Stimulated activated CD8-positive, alpha-beta memory T cell treated with anti-CD3 and anti-CD28 coated beads, Interleukin-12 subunit alpha, Interleukin-12 subunit beta, amount 100 ng/mL, for 4 hours (primary cell): ENCODE data around the gene MYBBP1A.

Experiments used
- DNase-seq: peaks from one replicate; pipeline ENCODE4 v3.0.0-alpha.2; 2020; ENCODE audit warnings: low read depth

The MYBBP1A gene

GRCh38 chr17:4549781-4550533 lies 5.2 kb downstream of the MYBBP1A start:
- DNase-seq: no peak

DNA sequence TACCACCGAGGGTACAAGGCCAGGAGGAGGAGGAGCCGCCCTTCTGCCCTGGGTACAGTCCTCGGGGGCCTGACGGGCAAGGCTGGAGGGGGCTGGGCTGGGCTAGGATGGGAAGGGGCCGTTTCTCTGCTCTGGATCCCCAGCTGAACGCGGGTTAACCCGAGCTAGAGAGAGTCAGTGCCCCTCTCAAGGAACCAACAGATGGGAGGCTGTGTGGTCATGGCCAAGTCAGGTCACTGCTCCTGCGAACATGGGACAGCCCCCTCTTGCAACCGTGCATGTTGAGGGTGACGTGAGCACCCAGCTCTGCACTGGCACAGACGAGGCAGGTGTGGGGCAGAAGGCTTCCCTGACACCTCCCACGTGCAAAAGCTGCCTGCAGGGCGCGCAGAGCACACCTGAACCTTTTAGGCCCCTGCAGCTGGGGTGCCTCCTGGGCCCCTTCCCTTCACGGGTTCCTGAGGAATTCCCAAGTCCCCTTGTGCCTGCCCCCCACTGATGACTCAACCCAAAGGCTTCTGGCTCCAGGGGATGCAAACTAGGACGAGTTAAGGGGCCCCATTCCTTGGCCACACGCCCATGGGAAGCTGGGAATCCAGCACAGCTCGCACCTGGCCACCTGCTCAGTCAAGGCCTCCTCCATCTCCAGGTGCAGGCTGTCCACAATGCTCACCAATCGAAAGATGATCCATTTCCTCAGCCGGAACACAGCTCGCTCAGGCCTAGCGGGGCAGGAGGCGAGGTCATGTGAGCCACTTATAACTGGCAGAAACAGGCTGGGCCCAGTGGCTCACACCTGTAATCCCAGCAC lies 6.3 kb downstream of the MYBBP1A start:
- DNase-seq: no peak

DNA sequence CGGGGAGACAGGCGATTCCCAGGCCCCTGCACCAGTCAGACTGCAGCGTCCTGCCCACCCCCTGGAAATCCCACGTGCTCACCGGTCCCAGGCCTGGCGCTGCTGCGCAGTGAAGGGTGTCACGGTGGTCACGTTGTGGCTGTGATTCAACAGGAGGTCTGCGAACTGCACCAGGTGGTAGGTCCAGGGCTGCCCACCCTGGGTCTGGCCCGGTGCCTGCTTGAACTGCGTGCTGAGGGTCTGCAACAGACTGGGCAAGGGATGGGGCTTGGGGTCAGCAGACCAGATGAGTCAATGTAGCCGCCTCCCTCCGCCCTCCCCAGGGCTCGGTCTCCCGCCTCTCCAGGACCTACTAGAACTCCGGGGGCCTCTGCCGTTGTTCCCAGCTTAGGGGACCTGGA lies 7.1 kb downstream of the MYBBP1A start:
- no peak for DNase-seq

DNA sequence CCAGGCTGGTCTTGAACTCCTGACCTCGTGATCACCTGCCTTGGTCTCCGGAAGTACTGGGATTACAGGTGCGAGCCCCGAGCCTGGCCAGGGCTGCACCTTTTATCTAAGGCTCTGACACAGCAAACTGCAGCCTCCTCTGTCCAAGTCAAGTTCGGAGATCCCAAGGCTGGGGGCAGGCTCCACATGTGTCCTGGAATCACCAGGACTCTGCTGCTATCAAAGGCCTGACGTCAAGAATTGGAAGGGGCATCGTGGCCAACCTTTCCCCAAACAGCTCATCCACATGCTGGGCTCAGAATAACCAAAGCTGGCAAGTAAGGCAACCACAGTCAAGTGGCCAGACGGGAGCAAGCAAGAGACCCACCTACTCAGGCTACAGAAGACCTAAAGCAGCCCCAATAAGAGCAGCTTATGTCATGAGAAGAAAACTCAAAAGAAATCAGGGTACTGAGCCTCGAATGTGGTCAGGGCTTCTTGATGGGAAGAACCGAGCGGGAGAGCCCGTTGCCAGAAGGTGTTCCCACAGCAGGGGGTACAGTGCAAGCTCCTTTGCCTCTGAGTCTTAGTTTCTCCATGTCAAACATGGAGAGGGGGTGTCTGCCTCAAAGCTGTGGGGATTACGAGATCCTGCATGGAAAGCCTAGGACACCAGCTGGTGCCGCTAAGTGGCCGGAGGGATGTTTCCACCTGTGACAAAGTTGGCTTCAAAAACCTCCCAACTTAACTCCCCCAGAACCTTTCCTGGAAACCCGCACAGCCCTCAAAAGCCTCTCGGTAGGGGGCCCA lies 7.9 kb downstream of the MYBBP1A start:
- DNase-seq: no peak

DNA sequence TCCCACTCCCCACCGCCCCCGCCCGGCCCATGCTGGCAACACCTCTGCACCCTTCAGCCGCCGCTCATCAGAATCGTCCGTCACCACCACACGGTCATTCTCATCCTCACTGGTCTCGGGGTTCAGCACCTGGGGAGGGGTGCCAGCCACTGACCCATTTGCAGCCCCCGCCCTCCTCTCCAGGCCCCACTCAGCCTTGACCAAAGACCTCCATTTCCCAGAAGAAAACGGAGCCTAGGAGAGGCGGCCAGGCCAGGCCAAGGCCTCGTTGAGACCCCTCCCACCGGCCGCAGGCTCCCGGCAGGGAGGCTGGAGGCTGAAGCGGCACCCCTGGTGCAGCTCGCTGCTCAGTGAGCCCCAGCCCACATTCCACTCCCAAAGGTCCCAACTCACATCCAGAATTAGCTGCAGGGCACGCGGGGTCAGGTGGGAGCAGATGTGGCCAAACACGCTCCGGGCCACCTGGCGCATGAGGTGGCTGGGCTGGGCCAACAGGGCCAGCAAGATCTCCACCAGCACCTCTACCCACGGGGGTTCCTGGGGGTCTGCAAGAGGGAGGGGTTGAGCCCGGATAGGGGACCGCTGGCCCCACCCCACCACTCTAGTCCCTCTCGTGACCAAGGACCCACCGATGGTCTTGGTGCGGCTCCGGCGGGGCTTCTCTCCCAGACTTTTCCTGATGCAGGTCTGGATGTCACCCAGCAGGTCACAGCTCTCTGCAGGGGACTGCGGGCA lies 9.8 kb downstream of the MYBBP1A start:
- DNase-seq: no peak

- DNase-seq: no peak
Measured at GRCh38 chr17:4544951-4545216, 10.3 kb downstream of the MYBBP1A start.

DNA sequence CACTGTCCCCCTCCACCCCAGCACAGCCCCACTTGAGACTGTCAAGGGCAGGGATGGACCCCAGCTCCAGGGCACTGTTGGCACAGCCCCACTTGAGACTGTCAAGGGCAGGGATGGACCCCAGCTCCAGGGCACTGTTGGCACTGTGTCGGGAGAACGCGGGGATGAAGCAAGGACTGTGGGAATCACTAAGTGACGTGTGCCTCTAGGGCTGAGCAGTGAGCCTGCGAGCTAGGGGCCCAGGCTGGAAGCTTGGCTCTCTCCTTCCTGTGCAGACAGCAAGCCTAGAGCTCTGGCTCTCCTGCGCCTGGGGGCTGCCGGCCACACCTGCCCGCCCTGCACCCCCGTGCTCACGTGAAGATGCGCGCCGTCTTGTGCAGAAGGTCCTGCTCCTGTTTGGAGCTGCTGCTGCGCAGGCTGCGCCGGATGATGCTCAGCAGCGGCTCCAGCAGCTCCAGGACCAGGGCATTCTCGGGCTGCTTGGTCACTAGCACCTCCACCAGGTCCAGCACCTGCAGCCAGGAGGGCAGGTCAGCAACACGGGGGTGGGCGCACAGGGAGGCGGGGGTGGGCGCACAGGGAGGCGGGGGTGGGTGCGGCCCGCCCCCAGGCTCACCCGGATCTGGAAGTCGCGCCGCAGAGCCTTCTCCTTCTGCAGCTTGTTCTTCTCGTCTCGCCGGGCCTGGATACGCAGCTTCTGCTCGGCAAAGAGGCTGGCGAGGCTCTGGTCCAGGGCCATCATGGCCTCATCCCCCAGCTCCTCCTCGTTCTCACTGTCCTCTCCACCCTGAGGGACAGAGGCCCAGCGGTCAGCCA lies 10.8 kb downstream of the MYBBP1A start:
- no peak for DNase-seq

DNA sequence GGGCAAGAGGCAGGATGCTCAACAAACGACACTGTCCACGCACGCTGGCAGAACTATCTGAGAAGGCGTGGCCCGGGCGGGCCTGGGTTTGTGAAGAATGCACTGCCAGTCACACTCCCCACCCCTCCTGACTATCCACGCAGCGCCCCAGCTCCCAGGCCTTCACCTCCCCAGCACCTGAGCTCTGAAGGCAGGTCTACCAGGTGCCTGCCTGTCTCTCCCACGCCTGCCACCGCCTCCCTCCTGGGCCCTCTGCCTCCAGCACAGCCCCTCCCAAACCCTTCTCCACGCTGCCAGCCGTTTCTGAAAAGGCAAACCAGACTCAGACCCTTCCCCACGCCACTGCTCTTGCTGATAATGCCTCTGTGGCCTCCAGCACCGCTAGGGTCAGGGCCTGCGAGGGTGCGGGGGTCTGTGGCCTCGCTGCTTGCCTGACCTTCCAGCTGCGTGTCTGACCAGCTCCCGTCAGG lies 11.6 kb downstream of the MYBBP1A start:
- no peak for DNase-seq

- DNase-seq: no peak
Measured at GRCh38 chr17:4542726-4543191, 12.4 kb downstream of the MYBBP1A start.

DNA sequence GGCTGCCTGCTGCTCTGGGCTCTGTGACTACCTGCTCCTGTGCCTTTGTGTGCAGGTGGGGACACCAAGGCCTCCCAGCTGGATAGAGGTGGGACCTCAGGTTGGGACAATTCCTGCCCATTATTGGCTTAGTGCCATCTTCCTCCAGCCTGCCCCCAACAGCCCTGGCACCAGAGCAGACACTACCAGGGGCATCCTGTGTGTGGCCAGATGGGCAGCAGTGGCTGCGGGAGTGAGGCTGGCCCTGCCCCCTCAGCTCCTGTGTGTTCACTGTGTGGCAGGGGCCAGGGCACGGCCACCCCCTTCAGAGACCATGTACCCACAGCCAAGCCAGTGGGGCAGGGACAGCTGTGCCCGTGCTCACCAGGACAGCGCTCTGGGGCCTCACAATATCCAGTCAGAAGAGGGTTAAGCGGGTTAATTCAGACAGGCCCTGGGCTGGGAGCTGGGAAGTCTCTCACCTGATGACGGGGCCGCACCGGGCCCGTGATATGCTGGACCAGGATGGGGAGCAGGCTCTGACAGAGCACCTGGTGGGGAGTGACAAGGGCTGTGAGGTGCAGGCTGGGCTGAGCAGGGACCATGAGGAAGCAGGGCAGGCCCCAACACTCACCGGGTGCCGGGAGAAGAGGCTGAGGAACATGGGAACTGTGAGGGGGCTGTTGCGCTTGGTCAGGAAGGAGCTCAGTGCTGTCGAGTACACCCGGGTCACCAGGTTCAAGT lies 13.0 kb downstream of the MYBBP1A start:
- no peak for DNase-seq

- DNase-seq: no peak
Measured at GRCh38 chr17:4541328-4542002, 13.7 kb downstream of the MYBBP1A start.

- DNase-seq: no peak
Measured at GRCh38 chr17:4540687-4541327, 14.4 kb downstream of the MYBBP1A start.

GRCh38 chr17:4540224-4540651 lies 14.9 kb downstream of the MYBBP1A start:
- DNase-seq: no peak

- DNase-seq: no peak
Measured at GRCh38 chr17:4539576-4540223, 15.5 kb downstream of the MYBBP1A start.

GRCh38 chr17:4539025-4539424 lies 16.2 kb downstream of the MYBBP1A start:
- DNase-seq: no peak

DNA sequence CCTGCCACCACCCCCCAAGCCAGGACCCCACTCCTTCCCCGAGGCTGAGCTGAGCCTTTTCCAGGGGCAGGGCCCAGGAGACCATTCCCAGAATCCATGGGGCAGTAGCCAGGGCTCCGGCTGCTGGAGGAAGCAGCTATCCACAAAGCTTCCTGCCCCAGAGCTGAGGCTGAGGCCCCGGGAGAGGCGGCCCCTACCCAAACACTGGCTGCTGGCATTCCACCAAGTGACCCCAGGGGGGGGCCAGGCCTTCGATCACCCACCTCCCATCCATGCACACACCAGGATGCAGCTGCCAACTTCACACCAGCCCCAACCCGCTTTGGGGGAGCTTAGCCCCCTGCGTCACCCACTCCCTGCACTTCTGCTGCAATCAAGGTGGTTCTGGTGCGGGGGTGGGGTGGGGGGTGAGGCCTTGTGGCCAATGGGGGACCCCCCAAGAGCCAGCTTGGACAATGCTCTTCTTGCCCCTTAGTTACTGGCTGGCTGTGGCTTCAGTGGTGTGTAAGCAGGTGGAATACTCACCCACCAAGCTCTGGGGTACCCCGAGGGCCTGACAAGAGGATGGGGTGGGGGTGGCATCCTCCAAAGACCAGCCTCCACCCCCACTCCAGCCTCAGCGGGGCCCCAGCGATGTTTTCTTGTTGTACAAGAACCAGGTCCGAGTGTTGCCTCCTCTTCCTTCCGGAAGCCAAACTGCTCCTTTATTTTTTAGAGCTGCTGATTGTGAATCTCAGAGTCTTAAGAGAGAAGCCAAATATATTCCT lies 16.8 kb downstream of the MYBBP1A start:
- DNase-seq: no peak

GRCh38 chr17:4537451-4538235 lies 17.5 kb downstream of the MYBBP1A start:
- DNase-seq: no peak
